Ascending aorta (tissue), 2 donors: ENCODE measurements around the gene SLA2. TPM values are rescaled to one million over a fixed set of nuclear protein-coding genes. Genes with fewer than 3 reads are reported as not detected.

ENCODE experiments used
- DNase-seq, 2 donors: peaks; one replicate each; pipeline ENCODE4 v3.0.0-alpha.2; 2019; ENCODE audit warnings: low spot score in 2 of 2
- H3K27ac ChIP-seq, 2 donors: fragments of 200-600 bp; sonication (generic); one replicate each; pipeline ENCODE4 v1.5.1; 2016 to 2017; ENCODE audit warnings: mild to moderate bottlenecking in 1 of 2
- H3K27me3 ChIP-seq: fragments of 200-600 bp; sonication (generic); one replicate; pipeline ENCODE4 v1.5.1; 2017
- H3K36me3 ChIP-seq, 2 donors: fragments of 200-600 bp; sonication (generic); one replicate each; pipeline ENCODE4 v1.5.1; 2016
- H3K4me1 ChIP-seq, 2 donors: fragments of 200-600 bp; sonication (generic); one replicate each; pipeline ENCODE4 v1.5.1; 2016 to 2017; ENCODE audit warnings: mild to moderate bottlenecking in 1 of 2
- H3K4me3 ChIP-seq, 2 donors: fragments of 200-600 bp; sonication (generic); one replicate each; pipeline ENCODE4 v1.5.1; 2016 to 2017; ENCODE audit warnings: mild to moderate bottlenecking in 1 of 2
- H3K9me3 ChIP-seq, 2 donors: fragments of 200-600 bp; sonication (generic); one replicate each; pipeline ENCODE4 v1.5.1; 2016
- CTCF ChIP-seq, 3 experiments: fragments of 200-600 bp in 2 of 3; fragments of 450-650 bp in 1 of 3; sonication (generic) in 2 of 3; IDR thresholded peaks; one replicate each; pipeline ENCODE4 v1.5.1; 2016 to 2019; ENCODE audit warnings: antibody characterized with exemption in 3 of 3, mild to moderate bottlenecking in 1 of 3, moderate library complexity in 1 of 3
- intact Hi-C: fragments of 100-400 bp; cut with DNase I; formaldehyde crosslinking; loops from one replicate; pipeline ENCODE4 v1.15.1; 2023
- total RNA-seq: library from RNA; depleted of rRNA; stranded (reverse); fragments of >200 nt; gene quantifications from one replicate; pipeline ENCODE4 v1.1.0, GENCODE V29; 2016

Gene SLA2
- total RNA-seq, 1 donor from 2014 or later: not detected

- DNase-seq: no peak
- H3K9me3 ChIP-seq: no peaks in the 10 kb centered on the region
- no peak overlapping the region for H3K27ac ChIP-seq
- H3K4me3 ChIP-seq: no peak overlapping the region
- H3K27me3 ChIP-seq: no peaks in the 10 kb centered on the region
- no peak for TF ChIP-seq CTCF (IDR thresholded peaks at IDR 0.05)
- intact Hi-C loops: no loop called here
- no peaks in the 10 kb centered on the region for H3K4me1 ChIP-seq
- no peaks in the 10 kb centered on the region for H3K36me3 ChIP-seq
These were observed 83.3 kb downstream of the SLA2 start for GRCh38 chr20:36562724-36563123.

Other genes with a start within 250 kb of the SLA2 start
- gene MYL9, start 104.7 kb downstream of the SLA2 start, total RNA-seq: 717 TPM
- 29.8 TPM for gene TGIF2, start 72.6 kb downstream of the SLA2 start, total RNA-seq
- gene RAB5IF, start 40.4 kb downstream of the SLA2 start, total RNA-seq: 28.4 TPM
- 36.9 TPM for gene NDRG3, start 99.9 kb upstream of the SLA2 start, total RNA-seq
- gene DSN1, start 127.6 kb upstream of the SLA2 start, total RNA-seq: 26.9 TPM
- gene TLDC2, start 229.9 kb upstream of the SLA2 start, total RNA-seq: not detected